Smooth muscle cell (in vitro differentiated cells): Measurements from ENCODE around the gene LMAN1L. TPM values are rescaled to one million over a fixed set of nuclear protein-coding genes. Genes with fewer than 3 reads are reported as not detected.

Experiments used
- DNase-seq: peaks from one replicate; lab custom pipeline; 2025; ENCODE audit not compliant: unreplicated experiment; lab: John Stamatoyannopoulos, UW
- H2AFZ ChIP-seq: fragments of 200-600 bp; sonication (generic); 2 replicates; pipeline ENCODE4 v1.6.0; 2016; ENCODE audit warnings: antibody characterized with exemption, low read depth, mild to moderate bottlenecking
- H3F3A ChIP-seq: fragments of 200-600 bp; sonication (generic); 2 replicates; pipeline ENCODE4 v1.6.0; 2017; ENCODE audit warnings: antibody characterized with exemption, low read depth
- H3K27ac ChIP-seq: fragments of 200-600 bp; sonication (generic); 2 replicates; pipeline ENCODE4 v1.5.1; 2016; ENCODE audit warnings: low read depth, mild to moderate bottlenecking
- H3K27me3 ChIP-seq: fragments of 200-600 bp; sonication (generic); 2 replicates; pipeline ENCODE4 v1.6.1; 2016; ENCODE audit warnings: low read depth, mild to moderate bottlenecking
- H3K36me3 ChIP-seq: fragments of 200-600 bp; sonication (generic); 2 replicates; pipeline ENCODE4 v1.5.1; 2016; ENCODE audit warnings: low read depth
- H3K4me1 ChIP-seq: fragments of 200-600 bp; sonication (generic); 2 replicates; pipeline ENCODE4 v1.5.1; 2016; ENCODE audit warnings: low read depth
- H3K4me2 ChIP-seq: fragments of 200-600 bp; sonication (generic); 2 replicates; pipeline ENCODE4 v1.6.0; 2016; ENCODE audit warnings: mild to moderate bottlenecking
- H3K4me3 ChIP-seq: fragments of 200-600 bp; sonication (generic); 2 replicates; pipeline ENCODE4 v1.5.1; 2016; ENCODE audit warnings: mild to moderate bottlenecking
- H3K79me2 ChIP-seq: fragments of 200-600 bp; sonication (generic); 2 replicates; pipeline ENCODE4 v1.6.0; 2016; ENCODE audit warnings: low read depth, mild to moderate bottlenecking
- H3K9ac ChIP-seq: fragments of 200-600 bp; sonication (generic); 2 replicates; pipeline ENCODE4 v1.6.0; 2016; ENCODE audit warnings: low read depth
- H3K9me3 ChIP-seq: fragments of 200-600 bp; sonication (generic); replicated peaks from 2 replicates; pipeline ENCODE4 v1.5.1; 2016; ENCODE audit warnings: low read depth
- H4K20me1 ChIP-seq: fragments of 200-600 bp; sonication (generic); 2 replicates; pipeline ENCODE4 v1.6.0; 2016; ENCODE audit warnings: low read depth
- WGBS: methylation state at CpG from one replicate; pipeline ENCODE4 v1.1.7; 2016; ENCODE audit warnings: low lambda C conversion rate; 5-methylcytosine and 5-hydroxymethylcytosine counted together
- polyA plus RNA-seq: library from polyadenylated mRNA; unstranded; fragments of >200 nt; fragmentation: Nextera tagmentation; extraction: Ambion mirVana; gene quantifications from 2 replicates; pipeline ENCODE4 v1.2.1, GENCODE V29; 2016
- total RNA-seq: library from RNA; depleted of rRNA; stranded (reverse); fragments of >200 nt; gene quantifications from 2 replicates; pipeline ENCODE4 v1.2.3, GENCODE V29; 2014
- TF ChIP-seq, protein P1 (sequence below): fragments of 200-600 bp; sonication (generic); IDR thresholded peaks from 2 replicates; pipeline ENCODE4 v1.5.1; 2017; ENCODE audit warnings: borderline replicate concordance, mild to moderate bottlenecking, antibody characterized with exemption; ENCODE audit not compliant: insufficient read depth, poor library complexity, severe bottlenecking

LMAN1L gene
- total and polyA plus RNA-seq, 2 experiments from 2014 or later, result not detected

DNA sequence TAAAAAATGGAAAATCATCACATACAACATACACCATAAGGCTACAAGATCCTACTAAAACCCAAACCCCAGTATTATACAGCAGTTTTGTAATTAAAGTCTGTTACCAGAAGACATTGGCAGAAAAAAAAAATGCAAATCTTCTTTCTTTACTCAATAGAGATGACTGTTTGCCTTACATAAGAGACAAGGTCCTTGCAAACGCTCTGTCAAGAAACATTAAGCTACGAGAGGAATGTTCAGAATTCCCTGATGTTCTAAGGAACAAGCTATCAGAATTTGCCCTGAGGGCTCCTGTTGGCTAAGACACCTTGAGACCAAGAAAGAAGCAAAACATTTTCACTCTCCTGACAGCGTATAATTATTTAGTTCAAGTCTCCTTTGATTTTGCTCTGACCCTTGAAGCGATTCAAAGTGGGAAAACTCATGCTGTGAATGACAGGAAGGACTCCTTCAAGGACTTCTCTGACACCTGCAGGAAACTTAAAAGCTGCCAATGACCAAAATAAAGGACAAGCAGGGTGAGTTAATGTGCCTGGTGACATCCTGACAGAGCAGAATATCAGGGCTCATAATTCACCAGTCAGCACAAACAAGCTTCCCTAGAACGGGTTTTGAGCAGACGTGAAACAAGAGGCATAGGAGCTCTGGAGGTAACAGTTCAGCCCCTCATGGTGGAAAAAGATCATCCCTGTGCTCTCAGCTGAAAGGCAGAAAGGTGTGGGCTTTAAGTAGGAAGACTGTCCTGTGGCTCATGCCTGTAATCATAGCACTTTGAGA, 58.0 kb downstream of the LMAN1L start:
- H3K4me2 ChIP-seq, result peak overlapping the region; percentile 15
- peaks cover 71% of the 10 kb centered on the region for H4K20me1 ChIP-seq
- peak overlapping the region; percentile 8 for H3K27ac ChIP-seq
- TF ChIP-seq, protein P1, sequence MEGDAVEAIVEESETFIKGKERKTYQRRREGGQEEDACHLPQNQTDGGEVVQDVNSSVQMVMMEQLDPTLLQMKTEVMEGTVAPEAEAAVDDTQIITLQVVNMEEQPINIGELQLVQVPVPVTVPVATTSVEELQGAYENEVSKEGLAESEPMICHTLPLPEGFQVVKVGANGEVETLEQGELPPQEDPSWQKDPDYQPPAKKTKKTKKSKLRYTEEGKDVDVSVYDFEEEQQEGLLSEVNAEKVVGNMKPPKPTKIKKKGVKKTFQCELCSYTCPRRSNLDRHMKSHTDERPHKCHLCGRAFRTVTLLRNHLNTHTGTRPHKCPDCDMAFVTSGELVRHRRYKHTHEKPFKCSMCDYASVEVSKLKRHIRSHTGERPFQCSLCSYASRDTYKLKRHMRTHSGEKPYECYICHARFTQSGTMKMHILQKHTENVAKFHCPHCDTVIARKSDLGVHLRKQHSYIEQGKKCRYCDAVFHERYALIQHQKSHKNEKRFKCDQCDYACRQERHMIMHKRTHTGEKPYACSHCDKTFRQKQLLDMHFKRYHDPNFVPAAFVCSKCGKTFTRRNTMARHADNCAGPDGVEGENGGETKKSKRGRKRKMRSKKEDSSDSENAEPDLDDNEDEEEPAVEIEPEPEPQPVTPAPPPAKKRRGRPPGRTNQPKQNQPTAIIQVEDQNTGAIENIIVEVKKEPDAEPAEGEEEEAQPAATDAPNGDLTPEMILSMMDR, result no peak
- no peak overlapping the region for H3K9ac ChIP-seq
- H3K79me2 ChIP-seq, result peaks cover 62% of the 10 kb centered on the region
- DNase-seq, result no peak
- no peaks in the 10 kb centered on the region for H3F3A ChIP-seq
- H2AFZ ChIP-seq, result no peak overlapping the region
- H3K4me1 ChIP-seq, result peaks cover 11% of the 10 kb centered on the region
- no peaks in the 10 kb centered on the region for H3K9me3 ChIP-seq
- H3K36me3 ChIP-seq, result no peaks in the 10 kb centered on the region
- no peaks in the 10 kb centered on the region for H3K27me3 ChIP-seq
- WGBS, result 34% methylated on average over 6 of the region's 6 CpGs
- H3K4me3 ChIP-seq, result no peak overlapping the region

DNA sequence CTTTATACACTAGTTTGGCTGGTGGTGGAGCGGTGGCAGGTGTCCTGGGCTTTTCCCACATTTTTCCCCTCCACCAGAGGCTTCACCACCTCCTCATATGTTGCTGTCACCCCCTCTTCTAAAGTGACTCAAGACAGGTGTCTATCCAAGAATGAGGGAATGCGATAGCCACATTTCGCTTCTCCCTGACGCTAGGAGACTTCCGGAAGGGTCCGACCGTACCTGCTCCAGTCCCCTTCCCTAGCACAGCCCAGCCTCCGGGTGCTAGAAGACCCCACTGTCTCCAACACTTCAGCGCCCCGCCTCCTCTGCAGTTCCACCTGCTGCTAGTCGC, 60.0 kb downstream of the LMAN1L start:
- peak overlapping the region; percentile 95 for H3K27ac ChIP-seq
- peak overlapping the region; percentile 98 for H3K9ac ChIP-seq
- no peaks in the 10 kb centered on the region for H3F3A ChIP-seq
- H2AFZ ChIP-seq, result peak overlapping the region; percentile 96
- no peaks in the 10 kb centered on the region for H3K9me3 ChIP-seq
- no peaks in the 10 kb centered on the region for H3K36me3 ChIP-seq
- WGBS, result 5% methylated on average over 11 of the region's 11 CpGs
- DNase-seq, result no peak
- H3K4me3 ChIP-seq, result peak overlapping the region; percentile 97
- TF ChIP-seq, protein P1, result no peak
- no peaks in the 10 kb centered on the region for H3K27me3 ChIP-seq
- peaks cover 51% of the 10 kb centered on the region for H3K79me2 ChIP-seq
- peaks cover 50% of the 10 kb centered on the region for H4K20me1 ChIP-seq
- peaks cover 11% of the 10 kb centered on the region for H3K4me1 ChIP-seq
- peak overlapping the region; percentile 100 for H3K4me2 ChIP-seq

DNA sequence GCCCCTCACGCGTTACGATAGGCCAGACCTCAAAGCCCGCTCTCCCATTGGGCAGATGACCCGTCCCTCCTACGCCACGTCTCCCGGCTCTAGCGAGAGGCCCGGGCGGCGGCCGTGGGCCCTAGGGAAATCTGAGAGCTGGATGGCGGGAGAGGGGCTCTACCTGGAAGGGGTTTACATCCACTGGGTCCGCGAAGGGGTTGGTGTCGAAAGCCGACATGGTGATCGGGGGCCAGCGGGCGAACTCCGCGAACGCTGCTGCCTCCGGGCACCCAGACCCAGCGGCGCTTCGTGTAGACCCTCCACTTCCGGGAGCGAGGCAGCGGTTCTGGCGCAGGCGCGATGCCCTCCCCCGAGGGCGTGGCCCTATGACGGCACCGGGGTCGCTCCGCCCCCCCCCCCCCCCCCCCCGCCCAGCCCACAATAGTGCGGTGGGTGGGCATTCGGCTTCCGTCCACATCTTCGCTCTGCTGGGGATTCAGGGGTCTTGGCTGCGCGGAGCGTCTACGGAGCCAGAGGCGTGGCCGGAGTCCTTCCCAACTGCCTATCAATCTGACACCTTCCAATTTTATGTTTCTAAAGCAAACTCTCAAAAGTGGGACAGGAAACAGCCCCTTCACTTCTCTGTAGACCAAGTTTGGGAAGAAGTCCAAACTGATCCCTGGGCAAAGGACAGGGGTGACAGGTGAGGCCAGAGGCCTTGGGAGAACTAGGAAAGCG, 60.6 kb downstream of the LMAN1L start, which contains the start of gene SCAMP2:
Gene SCAMP2 (minus strand): TSS at position 330 of the 720 bp plus-strand sequence. CDS start 110 bp downstream, at position 220.
- Histone ChIP-seq H3K4me2 (peak within 1 kb of the TSS; percentile 100), H3K36me3 (no peaks in the 10 kb centered on the region)
- WGBS, result under 1% methylated on average over 37 of the region's 52 CpGs

More for the DNA sequence above, 60.6 kb downstream of the LMAN1L start, which contains the start of gene SCAMP2:
- Histone ChIP-seq H3K4me3 (peak within 1 kb of the TSS; percentile 97), H4K20me1 (peaks cover 45% of the 10 kb centered on the region), H3K4me1 (peaks cover 11% of the 10 kb centered on the region), H3K27ac (peak within 1 kb of the TSS; percentile 95), H3F3A (no peaks in the 10 kb centered on the region), H3K9me3 (no peaks in the 10 kb centered on the region), H3K79me2 (peaks cover 45% of the 10 kb centered on the region), H3K27me3 (no peaks in the 10 kb centered on the region), H3K9ac (peak within 1 kb of the TSS; percentile 98), H2AFZ (peak within 1 kb of the TSS; percentile 96)
- TF ChIP-seq, protein P1, result no peak
- DNase-seq, result peak; percentile 95
